K562 (cell line): ENCODE results near the gene TNNT3. TPM values are rescaled to one million over a fixed set of nuclear protein-coding genes. Genes with fewer than 3 reads are reported as not detected.

ENCODE experiments used
- ATF4 ChIP-seq: fragments of 450-650 bp; formaldehyde crosslinking; IDR thresholded peaks from 2 replicates; pipeline ENCODE4 v1.4.0; 2022; ENCODE audit warnings: mild to moderate bottlenecking, moderate library complexity
- ETV5 ChIP-seq: sonication (generic); formaldehyde crosslinking; IDR thresholded peaks from 2 replicates; pipeline ENCODE4 v1.4.0; 2020; ENCODE audit warnings: low read depth, mild to moderate bottlenecking, missing genetic modification reagents
- MYBL2 ChIP-seq, 2 experiments: fragments of 450-650 bp in 1 of 2; sonication (generic) in 1 of 2; formaldehyde crosslinking in 1 of 2; IDR thresholded peaks; 2 replicates each; pipeline versions ENCODE4 v1.6.1 to v1.8.1; 2017 to 2022; ENCODE audit warnings: borderline replicate concordance in 1 of 2, inconsistent platforms in 1 of 2, low read depth in 1 of 2, mild to moderate bottlenecking in 1 of 2, missing genetic modification reagents in 1 of 2, moderate library complexity in 1 of 2
- PRPF4 ChIP-seq: fragments of 200-400 bp; formaldehyde crosslinking; IDR thresholded peaks from one replicate; pipeline ENCODE4 v1.6.1; 2017; ENCODE audit warnings: low read length, low read depth, mild to moderate bottlenecking; ENCODE audit not compliant: insufficient read depth, poor library complexity, severe bottlenecking
- RBM39 ChIP-seq: fragments of 200-400 bp; formaldehyde crosslinking; optimal IDR thresholded peaks from 2 replicates; pipeline ENCODE3; 2018; ENCODE audit warnings: low read depth, low read length
- REST ChIP-seq, 2 experiments: fragments of 450-650 bp; formaldehyde crosslinking in 1 of 2; IDR thresholded peaks; 2 replicates each; pipeline versions ENCODE4 v1.4.0 to v1.6.1; 2014 to 2020; ENCODE audit warnings: mild to moderate bottlenecking in 2 of 2, borderline replicate concordance in 1 of 2, low read depth in 1 of 2
- ZBTB26 ChIP-seq: fragments of 450-650 bp; formaldehyde crosslinking; IDR thresholded peaks from 2 replicates; pipeline ENCODE4 v1.4.0; 2022; ENCODE audit warnings: missing genetic modification characterization
- ZNF224 ChIP-seq: sonication (generic); formaldehyde crosslinking; IDR thresholded peaks from 2 replicates; pipeline ENCODE4 v1.8.0; 2022; ENCODE audit warnings: mild to moderate bottlenecking, missing genetic modification reagents
- polyA plus RNA-seq, 8 experiments: library from polyadenylated mRNA; depleted of rRNA in 4 of 8; stranded (reverse) in 5 of 8; unstranded in 3 of 8; fragments of >200 nt; fragmentation: Nextera tagmentation in 2 of 8; fragmentation: Illumina TruSeq in 1 of 8; extraction: Ambion mirVana in 2 of 8; extraction: Trizol in 1 of 8; gene quantifications; 2 replicates each; pipeline versions ENCODE4 v1.2.1 to v1.2.3, GENCODE V29; 2011 to 2014; ENCODE audit warnings: inconsistent platforms in 1 of 8, missing spikeins in 1 of 8
- total RNA-seq, 7 experiments: library from RNA; depleted of rRNA in 6 of 7; stranded (reverse); fragments of >200 nt in 6 of 7; fragmentation: Illumina TruSeq in 2 of 7; extraction: Trizol in 2 of 7; gene quantifications; 2 replicates each; pipeline versions ENCODE4 v1.2.1 to v1.2.3, GENCODE V29; 2011 to 2021; ENCODE audit warnings: low replicate concordance in 1 of 7
- TF ChIP-seq, protein P1 (sequence below): fragments of 250-450 bp; sonication (Bioruptor Pico); IDR thresholded peaks from 2 replicates; pipeline ENCODE4 v1.4.0; 2020; ENCODE audit warnings: mild to moderate bottlenecking, moderate library complexity, borderline replicate concordance
- TF ChIP-seq, protein P2 (sequence below): sonication (generic); formaldehyde crosslinking; IDR thresholded peaks from 2 replicates; pipeline ENCODE4 v1.8.0; 2022; ENCODE audit warnings: mild to moderate bottlenecking, missing genetic modification reagents

The TNNT3 gene
- total and polyA plus RNA-seq, 9 of the 15 experiments (the other 6 are each of a cell fraction or from before 2014, with no cell fraction given): 0.10 TPM; not detected in 8

DNA sequence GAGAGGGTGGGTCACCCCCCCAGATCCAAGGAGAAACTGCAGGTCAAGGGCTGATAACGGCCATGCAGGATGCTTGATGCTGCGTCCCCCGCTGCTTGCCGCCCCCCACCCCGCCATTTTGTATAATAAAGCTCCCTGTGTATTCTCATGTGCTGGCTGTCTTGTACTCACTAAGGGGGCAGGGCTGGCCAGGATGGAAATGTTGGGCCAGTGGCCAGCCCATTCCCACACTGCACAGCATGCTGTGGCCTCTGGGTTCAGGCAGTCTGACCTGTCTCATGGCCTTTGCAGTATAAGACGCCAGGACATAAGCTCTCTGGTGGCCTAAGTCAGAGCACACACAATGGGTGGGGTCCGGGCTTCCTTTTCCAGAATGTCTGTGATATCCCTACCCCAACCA is 27.4 kb upstream of the TNNT3 start (continued):
- TF ChIP-seq, protein P1, sequence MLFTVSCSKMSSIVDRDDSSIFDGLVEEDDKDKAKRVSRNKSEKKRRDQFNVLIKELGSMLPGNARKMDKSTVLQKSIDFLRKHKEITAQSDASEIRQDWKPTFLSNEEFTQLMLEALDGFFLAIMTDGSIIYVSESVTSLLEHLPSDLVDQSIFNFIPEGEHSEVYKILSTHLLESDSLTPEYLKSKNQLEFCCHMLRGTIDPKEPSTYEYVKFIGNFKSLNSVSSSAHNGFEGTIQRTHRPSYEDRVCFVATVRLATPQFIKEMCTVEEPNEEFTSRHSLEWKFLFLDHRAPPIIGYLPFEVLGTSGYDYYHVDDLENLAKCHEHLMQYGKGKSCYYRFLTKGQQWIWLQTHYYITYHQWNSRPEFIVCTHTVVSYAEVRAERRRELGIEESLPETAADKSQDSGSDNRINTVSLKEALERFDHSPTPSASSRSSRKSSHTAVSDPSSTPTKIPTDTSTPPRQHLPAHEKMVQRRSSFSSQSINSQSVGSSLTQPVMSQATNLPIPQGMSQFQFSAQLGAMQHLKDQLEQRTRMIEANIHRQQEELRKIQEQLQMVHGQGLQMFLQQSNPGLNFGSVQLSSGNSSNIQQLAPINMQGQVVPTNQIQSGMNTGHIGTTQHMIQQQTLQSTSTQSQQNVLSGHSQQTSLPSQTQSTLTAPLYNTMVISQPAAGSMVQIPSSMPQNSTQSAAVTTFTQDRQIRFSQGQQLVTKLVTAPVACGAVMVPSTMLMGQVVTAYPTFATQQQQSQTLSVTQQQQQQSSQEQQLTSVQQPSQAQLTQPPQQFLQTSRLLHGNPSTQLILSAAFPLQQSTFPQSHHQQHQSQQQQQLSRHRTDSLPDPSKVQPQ (CRISPR knock-in tag): no peak
- no peak for TF ChIP-seq ZBTB26 (CRISPR knock-in tag)
- no peak for TF ChIP-seq MYBL2 (IDR thresholded peaks at IDR 0.05; ENCODE audit: low read depth)
- TF ChIP-seq MYBL2 (CRISPR knock-in tag; IDR thresholded peaks at IDR 0.05; ENCODE audit: borderline replicate concordance): no peak
- TF ChIP-seq PRPF4: no peak
- no peak for TF ChIP-seq RBM39
- TF ChIP-seq ETV5 (CRISPR knock-in tag): no peak
- no peak for TF ChIP-seq ATF4 (CRISPR knock-in tag)
- TF ChIP-seq, protein P2, sequence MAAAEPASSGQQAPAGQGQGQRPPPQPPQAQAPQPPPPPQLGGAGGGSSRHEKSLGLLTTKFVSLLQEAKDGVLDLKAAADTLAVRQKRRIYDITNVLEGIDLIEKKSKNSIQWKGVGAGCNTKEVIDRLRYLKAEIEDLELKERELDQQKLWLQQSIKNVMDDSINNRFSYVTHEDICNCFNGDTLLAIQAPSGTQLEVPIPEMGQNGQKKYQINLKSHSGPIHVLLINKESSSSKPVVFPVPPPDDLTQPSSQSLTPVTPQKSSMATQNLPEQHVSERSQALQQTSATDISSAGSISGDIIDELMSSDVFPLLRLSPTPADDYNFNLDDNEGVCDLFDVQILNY (CRISPR knock-in tag): no peak
- TF ChIP-seq ZNF224 (CRISPR knock-in tag): no peak
- TF ChIP-seq REST (IDR thresholded peaks at IDR 0.05; ENCODE audit: borderline replicate concordance): no peak
- TF ChIP-seq REST (CRISPR knock-in tag; IDR thresholded peaks at IDR 0.05; ENCODE audit: low read depth): no peak
